Trophoblast cell (in vitro differentiated cells and primary cell): ENCODE measurements around the gene CD300A.

ENCODE experiments used
- DNase-seq, 2 donors: peaks; one replicate each; pipeline ENCODE4 v3.0.0-alpha.2; 2016
- H2AFZ ChIP-seq: 2 replicates; pipeline ENCODE4 v1.6.1; 2013; ENCODE audit warnings: low read length, moderate library complexity, mild to moderate bottlenecking; ENCODE audit not compliant: insufficient read depth, poor library complexity
- H2AK5ac ChIP-seq: 2 replicates; pipeline ENCODE4 v1.6.1; 2013; ENCODE audit warnings: mild to moderate bottlenecking, low read length
- H2BK120ac ChIP-seq: 2 replicates; pipeline ENCODE4 v1.6.1; 2013; ENCODE audit warnings: low read length, mild to moderate bottlenecking, moderate library complexity; ENCODE audit not compliant: insufficient read depth, poor library complexity
- H2BK12ac ChIP-seq: 2 replicates; pipeline ENCODE4 v1.6.1; 2013; ENCODE audit warnings: mild to moderate bottlenecking, low read length, moderate library complexity
- H2BK5ac ChIP-seq: 2 replicates; pipeline ENCODE4 v1.6.1; 2013; ENCODE audit warnings: low read length, low read depth, moderate library complexity, mild to moderate bottlenecking; ENCODE audit not compliant: poor library complexity
- H3K14ac ChIP-seq: 2 replicates; pipeline ENCODE4 v1.6.1; 2013; ENCODE audit warnings: mild to moderate bottlenecking, low read length
- H3K18ac ChIP-seq: 2 replicates; pipeline ENCODE4 v1.6.1; 2013; ENCODE audit warnings: mild to moderate bottlenecking, low read length
- H3K23ac ChIP-seq: 2 replicates; pipeline ENCODE4 v1.6.1; 2013; ENCODE audit warnings: low read length
- H3K27ac ChIP-seq: 2 replicates; pipeline ENCODE4 v1.5.1; 2013; ENCODE audit warnings: low read depth, mild to moderate bottlenecking, inconsistent platforms, low read length, moderate library complexity
- H3K27me3 ChIP-seq: 2 replicates; pipeline ENCODE4 v1.6.1; 2013; ENCODE audit warnings: inconsistent platforms, mild to moderate bottlenecking, low read length, moderate library complexity; ENCODE audit not compliant: insufficient read depth
- H3K36me3 ChIP-seq, 2 experiments: 1 replicate in 1 of 2; 2 replicates in 1 of 2; pipeline ENCODE4 v1.6.1; 2013; ENCODE audit warnings: low read length in 2 of 2, mild to moderate bottlenecking in 2 of 2, moderate library complexity in 1 of 2; ENCODE audit not compliant: insufficient read depth in 2 of 2, control insufficient read depth in 1 of 2
- H3K4ac ChIP-seq: 2 replicates; pipeline ENCODE4 v1.6.1; 2013; ENCODE audit warnings: low read depth, mild to moderate bottlenecking, low read length, moderate library complexity
- H3K4me1 ChIP-seq, 2 experiments: 1 replicate in 1 of 2; 2 replicates in 1 of 2; pipeline ENCODE4 v1.6.1; 2013; ENCODE audit warnings: low read length in 2 of 2, mild to moderate bottlenecking in 2 of 2, moderate library complexity in 1 of 2; ENCODE audit not compliant: insufficient read depth in 2 of 2, control insufficient read depth in 1 of 2
- H3K4me2 ChIP-seq: 2 replicates; pipeline ENCODE4 v1.6.1; 2013; ENCODE audit warnings: inconsistent platforms, mild to moderate bottlenecking, low read length, moderate library complexity
- H3K4me3 ChIP-seq: 2 replicates; pipeline ENCODE4 v1.5.1; 2013; ENCODE audit warnings: mild to moderate bottlenecking, low read depth, low read length, inconsistent platforms
- H3K79me1 ChIP-seq: one replicate; pipeline ENCODE4 v1.6.1; 2013; ENCODE audit warnings: low read length
- H3K79me2 ChIP-seq: 2 replicates; pipeline ENCODE4 v1.6.1; 2013; ENCODE audit warnings: low read length, mild to moderate bottlenecking; ENCODE audit not compliant: control insufficient read depth, insufficient read depth, poor library complexity
- H3K9ac ChIP-seq: 2 replicates; pipeline ENCODE4 v1.6.1; 2013; ENCODE audit warnings: mild to moderate bottlenecking, low read length
- H3K9me3 ChIP-seq: 2 replicates; pipeline ENCODE4 v1.6.1; 2013; ENCODE audit warnings: low read depth, mild to moderate bottlenecking, control low read depth, inconsistent platforms, low read length; ENCODE audit not compliant: insufficient read depth
- H4K12ac ChIP-seq: 2 replicates; pipeline ENCODE4 v1.6.1; 2013; ENCODE audit warnings: low read depth, mild to moderate bottlenecking, low read length, moderate library complexity
- H4K8ac ChIP-seq: 2 replicates; pipeline ENCODE4 v1.6.1; 2013; ENCODE audit warnings: low read depth, mild to moderate bottlenecking, low read length, moderate library complexity
- H4K91ac ChIP-seq: one replicate; pipeline ENCODE4 v1.6.1; 2013; ENCODE audit warnings: low read depth, mild to moderate bottlenecking, low read length, moderate library complexity
- WGBS: extraction: QIAGEN DNeasy Blood & Tissue Kit; methylation state at CpG from one replicate; pipeline ENCODE4 v1.1.7; 2013; ENCODE audit warnings: missing lambda C conversion rate; ENCODE audit not compliant: insufficient read length, insufficient coverage; ENCODE audit errors: extremely low coverage; 5-methylcytosine and 5-hydroxymethylcytosine counted together

CD300A gene

DNA sequence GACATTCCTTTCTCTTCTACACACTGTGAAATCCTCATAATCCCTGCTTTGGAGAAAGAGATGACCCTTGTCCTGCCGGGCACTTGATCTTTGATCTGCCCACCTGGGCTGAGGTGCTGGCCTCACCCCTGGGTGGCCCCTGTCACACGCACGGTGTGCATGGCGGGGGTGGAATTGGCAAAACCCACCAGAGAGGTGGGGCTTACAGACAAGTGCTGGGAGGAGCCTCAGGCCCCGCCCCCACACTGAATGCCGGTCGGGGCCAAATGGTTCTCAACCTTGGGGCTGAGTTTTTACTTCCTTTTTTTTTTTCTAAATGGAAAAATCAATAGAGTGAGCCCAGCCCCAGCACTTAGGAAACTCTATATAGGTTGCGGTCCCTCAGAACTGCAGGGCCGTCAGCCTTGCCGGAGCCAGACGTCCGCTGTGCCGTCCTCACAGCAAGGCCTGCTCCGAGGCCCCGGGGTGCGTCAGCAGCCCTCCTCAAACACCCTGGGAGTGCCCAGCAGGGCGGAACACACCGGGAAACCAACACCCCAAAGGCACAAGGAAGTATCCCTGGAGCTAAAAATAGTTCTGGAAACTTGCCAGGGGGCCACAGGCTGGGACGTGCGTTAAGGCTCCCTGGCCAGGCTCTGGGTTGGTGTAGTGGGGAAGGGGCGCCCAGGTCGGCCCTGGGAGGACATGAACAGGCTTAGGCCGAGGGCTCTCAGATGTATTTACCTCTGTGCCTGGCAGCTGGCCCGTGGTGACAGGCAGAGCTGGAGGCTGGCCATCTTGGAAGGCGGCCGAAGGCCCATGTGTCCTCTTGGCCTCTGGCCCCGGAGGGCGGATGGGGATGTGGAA, 23.5 kb upstream of the CD300A start:
- peak in 1 of 2 donors; percentile 16 for DNase-seq
- Histone ChIP-seq H3K14ac (no peak overlapping the region), H2AK5ac (no peak overlapping the region), H3K27ac (no peak overlapping the region), H2BK120ac (no peak overlapping the region), H3K4me2 (no peak overlapping the region), H3K4ac (no peak overlapping the region), H3K4me3 (no peak overlapping the region), H4K12ac (no peak overlapping the region), H3K4me1 (no peaks in the 10 kb centered on the region), H3K9ac (no peak overlapping the region), H2AFZ (peak overlapping the region; percentile 27), H3K36me3 (peaks cover 6 to 18% of the 10 kb centered on the region in 2 experiments), H3K9me3 (no peaks in the 10 kb centered on the region), H2BK5ac (no peak overlapping the region), H4K91ac (no peak overlapping the region), H3K23ac (no peak overlapping the region), H2BK12ac (no peak overlapping the region), H3K79me2 (no peaks in the 10 kb centered on the region), H4K8ac (no peak overlapping the region), H3K18ac (no peak overlapping the region), H3K27me3 (no peaks in the 10 kb centered on the region), H3K79me1 (no peaks in the 10 kb centered on the region)
- WGBS, result no CpG with 5 or more reads among the region's 28 CpGs

DNA sequence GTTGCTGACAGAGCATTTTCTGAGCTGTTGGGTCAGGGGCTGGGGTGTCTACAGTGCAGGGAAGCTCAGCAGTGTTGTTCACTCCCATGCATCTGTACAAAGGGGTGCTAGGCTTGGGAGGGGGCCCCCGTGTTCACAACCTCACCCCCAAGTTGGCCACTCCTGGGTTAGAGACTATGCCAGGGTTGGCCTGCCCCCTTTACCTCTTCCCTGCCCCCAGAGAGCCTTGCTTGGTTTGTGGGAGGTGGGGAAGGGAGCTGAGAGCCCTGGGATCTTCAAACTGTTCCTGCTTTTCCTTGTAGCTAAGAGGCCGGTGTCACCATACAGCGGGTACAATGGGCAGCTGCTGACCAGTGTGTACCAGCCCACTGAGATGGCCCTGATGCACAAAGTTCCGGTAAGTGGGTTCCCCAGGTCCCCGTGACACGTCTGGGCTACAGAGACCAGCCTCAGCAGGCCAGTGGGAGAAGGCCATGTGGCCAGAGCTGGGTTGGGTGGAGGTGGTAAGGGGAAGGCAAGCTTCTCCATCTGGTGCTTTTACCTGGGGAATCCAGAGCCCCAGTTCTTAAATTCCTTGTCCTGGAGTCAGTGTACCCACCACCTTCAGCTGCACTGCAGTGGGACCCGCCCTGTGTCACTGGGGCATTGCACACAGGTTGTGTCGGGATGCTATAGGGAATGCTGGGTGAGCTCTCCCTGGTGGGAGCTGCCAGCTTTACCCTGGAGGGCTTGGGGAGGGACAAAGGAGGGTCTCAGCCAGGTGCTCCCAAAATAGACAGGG, 22.7 kb upstream of the CD300A start:
- Histone ChIP-seq H3K4me2 (no peak overlapping the region), H3K27ac (no peak overlapping the region), H3K79me2 (no peaks in the 10 kb centered on the region), H2AFZ (peak overlapping the region; percentile 37), H3K14ac (no peak overlapping the region), H2BK12ac (no peak overlapping the region), H3K36me3 (peaks cover 6 to 18% of the 10 kb centered on the region in 2 experiments), H3K18ac (no peak overlapping the region), H3K9me3 (no peaks in the 10 kb centered on the region), H4K91ac (no peak overlapping the region), H3K23ac (no peak overlapping the region), H2BK5ac (no peak overlapping the region), H2BK120ac (no peak overlapping the region), H4K8ac (no peak overlapping the region), H3K4me1 (no peaks in the 10 kb centered on the region), H3K4ac (no peak overlapping the region), H2AK5ac (no peak overlapping the region), H3K4me3 (no peak overlapping the region), H4K12ac (no peak overlapping the region), H3K27me3 (no peaks in the 10 kb centered on the region), H3K79me1 (no peaks in the 10 kb centered on the region), H3K9ac (no peak overlapping the region)
- WGBS, result no CpG with 5 or more reads among the region's 8 CpGs
- DNase-seq, result no peak

DNA sequence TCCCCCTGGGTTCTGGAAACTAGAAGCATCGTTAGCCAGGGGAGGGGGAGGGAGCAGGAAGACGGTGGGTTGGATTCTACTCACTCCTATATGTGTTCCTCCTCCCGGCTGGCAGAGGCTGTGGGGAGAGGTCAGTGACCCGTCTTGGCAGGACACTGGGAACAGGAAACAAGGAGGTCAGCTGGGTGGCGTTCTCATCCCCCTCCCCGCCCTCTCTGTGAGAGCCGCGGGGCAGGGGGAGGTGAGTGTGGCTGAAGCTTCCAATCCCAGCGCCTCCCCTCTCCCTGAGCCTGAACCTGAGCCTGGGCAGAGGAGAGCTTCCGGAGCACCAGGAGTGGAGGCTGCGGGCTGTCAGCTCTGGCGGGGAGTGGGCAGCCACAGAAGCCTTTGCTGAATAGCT, 22.0 kb upstream of the CD300A start:
- Histone ChIP-seq H2BK12ac (no peak overlapping the region), H3K4me2 (no peak overlapping the region)
- no CpG with 5 or more reads among the region's 12 CpGs for WGBS

DNA sequence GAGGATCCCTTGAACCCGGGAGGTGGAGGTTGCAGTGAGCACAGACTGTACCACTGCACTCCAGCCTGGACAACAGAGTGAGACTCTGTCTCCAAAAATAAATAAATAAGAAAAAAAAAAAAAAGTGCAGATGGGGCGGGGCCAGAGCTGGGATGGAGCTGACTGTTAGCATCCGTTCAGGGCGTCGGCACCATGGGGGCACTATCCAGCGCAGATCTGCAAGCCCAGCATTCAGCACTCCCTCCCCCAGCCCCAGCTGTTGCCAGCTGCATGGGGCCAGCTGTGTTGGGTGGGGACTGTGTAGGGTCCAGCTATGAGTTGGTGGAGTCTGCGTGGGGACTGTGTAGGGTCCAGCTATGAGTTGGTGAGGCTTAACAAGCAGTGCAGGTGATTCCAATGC, 21.3 kb upstream of the CD300A start:
- H2AFZ ChIP-seq, result no peak overlapping the region
- H2BK5ac ChIP-seq, result no peak overlapping the region
- H3K18ac ChIP-seq, result no peak overlapping the region
- no peak overlapping the region for H3K4me2 ChIP-seq
- no peak overlapping the region for H3K9ac ChIP-seq
- no peaks in the 10 kb centered on the region for H3K4me1 ChIP-seq
- H4K91ac ChIP-seq, result no peak overlapping the region
- H3K4me3 ChIP-seq, result no peak overlapping the region
- no peak overlapping the region for H2AK5ac ChIP-seq
- no peak overlapping the region for H2BK12ac ChIP-seq
- peaks cover 5 to 13% of the 10 kb centered on the region in 2 experiments for H3K36me3 ChIP-seq
- no peaks in the 10 kb centered on the region for H3K79me2 ChIP-seq
- no peak overlapping the region for H4K8ac ChIP-seq
- H3K23ac ChIP-seq, result no peak overlapping the region
- H3K27ac ChIP-seq, result no peak overlapping the region
- DNase-seq, result no peak
- no CpG with 5 or more reads among the region's 7 CpGs for WGBS
- no peaks in the 10 kb centered on the region for H3K9me3 ChIP-seq
- no peak overlapping the region for H3K14ac ChIP-seq
- no peak overlapping the region for H4K12ac ChIP-seq
- H3K4ac ChIP-seq, result no peak overlapping the region
- H3K79me1 ChIP-seq, result no peaks in the 10 kb centered on the region
- no peak overlapping the region for H2BK120ac ChIP-seq
- H3K27me3 ChIP-seq, result no peaks in the 10 kb centered on the region

More for the DNA sequence above, 22.0 kb upstream of the CD300A start:
- no peak overlapping the region for H3K14ac ChIP-seq
- no peak for DNase-seq
- H3K9me3 ChIP-seq, result no peaks in the 10 kb centered on the region
- no peak overlapping the region for H3K27ac ChIP-seq
- no peak overlapping the region for H2BK5ac ChIP-seq
- H3K4me1 ChIP-seq, result no peaks in the 10 kb centered on the region
- no peak overlapping the region for H4K12ac ChIP-seq
- H3K9ac ChIP-seq, result no peak overlapping the region
- no peak overlapping the region for H3K4me3 ChIP-seq
- no peak overlapping the region for H3K23ac ChIP-seq
- H2BK120ac ChIP-seq, result no peak overlapping the region
- H3K36me3 ChIP-seq, result peaks cover 6 to 18% of the 10 kb centered on the region in 2 experiments
- no peaks in the 10 kb centered on the region for H3K79me2 ChIP-seq
- H3K79me1 ChIP-seq, result no peaks in the 10 kb centered on the region
- H2AK5ac ChIP-seq, result no peak overlapping the region
- H2AFZ ChIP-seq, result no peak overlapping the region
- H4K91ac ChIP-seq, result no peak overlapping the region
- no peak overlapping the region for H3K4ac ChIP-seq
- H4K8ac ChIP-seq, result no peak overlapping the region
- no peak overlapping the region for H3K18ac ChIP-seq
- H3K27me3 ChIP-seq, result no peaks in the 10 kb centered on the region
